Memory B cell (primary cell): ENCODE data around the gene PPP1R9A.

Experiments
- ATAC-seq: fragments of 150-1000 bp; cut with Tn5 transposase; 2 replicates; pipeline ENCODE4 v1.10.0; 2021; ENCODE audit warnings: low read depth, mild to moderate bottlenecking, moderate library complexity
- DNase-seq, 2 donors: peaks; one replicate each; pipeline ENCODE4 v3.0.0; 2022; ENCODE audit warnings: low spot score in 2 of 2
- H3K27ac Mint-ChIP-seq: one replicate; pipeline ENCODE4 v1.8.0; 2022; ENCODE audit warnings: mild to moderate bottlenecking, moderate library complexity, mixed read lengths
- H3K27me3 Mint-ChIP-seq: one replicate; pipeline ENCODE4 v1.8.0; 2022; ENCODE audit warnings: mixed read lengths
- H3K36me3 Mint-ChIP-seq: one replicate; pipeline ENCODE4 v1.8.0; 2022; ENCODE audit warnings: mild to moderate bottlenecking, mixed read lengths
- H3K4me1 Mint-ChIP-seq: one replicate; pipeline ENCODE4 v1.8.0; 2022; ENCODE audit warnings: mixed read lengths
- H3K4me3 Mint-ChIP-seq: one replicate; pipeline ENCODE4 v1.8.0; 2022; ENCODE audit warnings: mild to moderate bottlenecking, moderate library complexity, mixed read lengths
- H3K9me3 Mint-ChIP-seq: one replicate; pipeline ENCODE4 v1.8.0; 2022; ENCODE audit warnings: mixed read lengths

PPP1R9A gene

GRCh38 chr7:95052566-95053094 lies 145.2 kb downstream of the PPP1R9A start:
- Mint-ChIP-seq H3K4me3 (no peak overlapping the region), H3K4me1 (no peaks in the 10 kb centered on the region), H3K27ac (no peak overlapping the region), H3K9me3 (no peaks in the 10 kb centered on the region), H3K27me3 (peaks cover 1% of the 10 kb centered on the region), H3K36me3 (no peaks in the 10 kb centered on the region)
- ATAC-seq (no peak), DNase-seq (no peak)

DNA sequence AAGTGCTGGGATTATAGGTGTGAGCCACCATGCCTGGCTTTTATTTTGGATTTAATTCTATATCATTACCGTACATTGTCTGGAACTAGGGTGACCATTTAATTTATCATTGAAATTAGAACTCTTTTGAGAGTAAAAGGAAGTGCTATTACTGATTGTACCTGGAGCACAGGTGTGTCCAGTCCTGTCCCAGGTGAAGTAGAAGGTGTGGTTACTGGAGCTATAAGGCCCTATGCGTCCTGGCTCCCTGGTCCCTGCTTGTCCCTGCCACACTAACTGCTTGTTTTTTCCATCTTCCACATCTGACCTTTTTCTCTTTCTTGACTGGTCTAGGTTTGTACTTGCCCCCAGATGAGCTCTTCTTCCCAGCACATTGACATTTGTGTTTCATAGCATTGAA lies 147.0 kb downstream of the PPP1R9A start:
- Mint-ChIP-seq H3K9me3 (no peaks in the 10 kb centered on the region), H3K4me1 (no peaks in the 10 kb centered on the region), H3K27ac (no peak overlapping the region), H3K4me3 (no peak overlapping the region), H3K36me3 (no peaks in the 10 kb centered on the region), H3K27me3 (peaks cover 4% of the 10 kb centered on the region)
- ATAC-seq (no peak), DNase-seq (no peak)

DNA sequence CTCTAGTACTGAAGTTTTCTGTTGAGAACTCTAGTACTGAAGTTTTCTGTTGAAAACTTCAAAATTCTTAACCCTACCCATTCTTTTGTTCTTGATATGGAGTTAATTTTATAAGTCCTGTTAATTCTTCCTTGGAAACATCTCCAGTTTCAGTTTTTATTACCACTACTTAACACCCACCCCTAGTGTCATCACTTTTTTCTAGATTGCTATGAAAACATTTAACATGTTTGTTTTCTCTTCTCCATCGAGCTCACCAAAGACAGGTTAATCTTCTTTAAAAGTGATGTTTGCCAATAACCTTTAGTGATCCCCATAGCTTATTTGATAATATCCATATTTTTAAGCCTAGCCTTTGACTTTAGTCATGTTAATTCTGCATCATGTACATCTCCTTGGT lies 147.9 kb downstream of the PPP1R9A start:
- peaks cover 4% of the 10 kb centered on the region for H3K27me3 Mint-ChIP-seq
- no peaks in the 10 kb centered on the region for H3K36me3 Mint-ChIP-seq
- H3K4me1 Mint-ChIP-seq: no peaks in the 10 kb centered on the region
- no peak overlapping the region for H3K27ac Mint-ChIP-seq
- no peak for DNase-seq
- no peak for ATAC-seq
- no peaks in the 10 kb centered on the region for H3K9me3 Mint-ChIP-seq
- H3K4me3 Mint-ChIP-seq: no peak overlapping the region

DNA sequence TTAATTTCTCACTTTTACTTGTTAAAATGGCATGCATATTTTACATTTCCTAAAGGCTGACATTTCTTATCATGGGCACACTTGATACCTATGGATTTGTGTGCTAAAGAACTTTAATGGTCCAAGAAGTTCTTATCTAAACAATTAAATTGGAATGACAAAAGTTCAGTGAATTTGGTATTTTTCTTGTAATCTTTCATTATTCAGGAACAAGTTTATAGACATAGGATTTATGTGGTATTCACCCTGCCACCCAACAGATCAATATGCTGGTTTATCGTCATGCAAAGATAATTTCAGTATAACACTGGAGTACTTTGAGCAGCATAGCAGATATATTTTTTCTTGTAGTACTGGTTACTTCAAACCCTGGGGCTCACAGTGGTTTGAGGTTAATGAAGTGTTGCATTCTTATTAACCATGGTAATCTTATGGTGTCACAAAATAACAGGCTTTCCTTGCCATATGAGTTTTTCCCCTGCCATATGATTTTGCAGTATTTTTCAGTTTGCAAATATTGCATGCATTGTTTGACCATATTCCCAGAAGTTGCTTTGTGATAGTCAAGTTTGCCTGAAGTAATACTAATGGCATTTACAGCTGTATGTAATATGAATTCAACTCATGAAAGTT lies 148.8 kb downstream of the PPP1R9A start:
- Mint-ChIP-seq H3K4me1 (no peaks in the 10 kb centered on the region), H3K9me3 (no peaks in the 10 kb centered on the region), H3K27ac (no peak overlapping the region), H3K4me3 (no peak overlapping the region), H3K27me3 (peaks cover 4% of the 10 kb centered on the region), H3K36me3 (no peaks in the 10 kb centered on the region)
- no peak for ATAC-seq
- DNase-seq: no peak

DNA sequence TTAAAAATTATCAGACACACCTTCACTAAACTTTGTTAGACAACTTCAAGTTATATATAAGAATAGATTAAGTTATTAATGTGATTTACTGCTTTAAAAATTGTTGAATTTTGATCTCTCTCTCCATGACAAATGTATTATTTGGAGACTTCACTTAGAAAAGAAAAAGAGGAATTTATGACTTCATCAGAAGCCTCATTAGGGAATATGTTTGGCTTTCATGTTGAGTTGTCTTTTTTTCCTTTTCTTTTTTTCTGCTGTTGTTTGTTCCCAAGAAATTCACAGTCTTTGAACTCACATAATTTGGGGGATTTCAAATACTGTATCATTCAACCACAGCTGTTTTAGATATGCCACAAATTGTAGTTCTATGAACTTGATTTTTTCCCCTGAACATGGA lies 149.5 kb downstream of the PPP1R9A start:
- H3K36me3 Mint-ChIP-seq: no peaks in the 10 kb centered on the region
- no peak for DNase-seq

DNA sequence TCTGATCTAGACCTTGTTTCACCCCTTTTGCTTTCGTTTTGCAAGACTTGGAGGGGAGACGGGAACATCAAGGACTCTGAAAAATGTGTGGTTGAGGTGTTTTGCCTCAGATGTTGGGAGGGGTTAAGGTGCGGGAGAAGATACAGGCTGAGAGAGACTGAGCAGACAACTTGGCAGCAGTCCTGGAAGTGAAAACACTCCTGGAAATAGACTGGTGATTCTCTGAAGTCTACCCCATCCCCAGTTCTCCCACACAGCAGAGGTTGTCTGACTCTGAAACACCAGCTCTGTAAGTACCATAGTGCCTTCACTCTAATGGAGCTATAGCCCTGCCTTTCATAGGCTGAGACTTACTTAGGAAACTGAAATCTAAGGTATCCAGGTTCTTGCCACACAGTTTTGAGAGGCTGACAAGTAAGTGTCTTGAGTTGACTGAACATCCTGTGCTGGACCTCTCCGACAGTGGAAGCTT lies 152.5 kb downstream of the PPP1R9A start:
- Mint-ChIP-seq H3K4me1 (no peaks in the 10 kb centered on the region), H3K36me3 (no peaks in the 10 kb centered on the region), H3K4me3 (no peak overlapping the region), H3K9me3 (no peaks in the 10 kb centered on the region), H3K27ac (no peak overlapping the region), H3K27me3 (peaks cover 5% of the 10 kb centered on the region)
- ATAC-seq: no peak
- DNase-seq: no peak

More for the DNA sequence above, 149.5 kb downstream of the PPP1R9A start:
- H3K4me1 Mint-ChIP-seq: no peaks in the 10 kb centered on the region
- H3K4me3 Mint-ChIP-seq: no peak overlapping the region
- no peak overlapping the region for H3K27ac Mint-ChIP-seq
- H3K9me3 Mint-ChIP-seq: no peaks in the 10 kb centered on the region
- H3K27me3 Mint-ChIP-seq: peaks cover 4% of the 10 kb centered on the region
- ATAC-seq: no peak

DNA sequence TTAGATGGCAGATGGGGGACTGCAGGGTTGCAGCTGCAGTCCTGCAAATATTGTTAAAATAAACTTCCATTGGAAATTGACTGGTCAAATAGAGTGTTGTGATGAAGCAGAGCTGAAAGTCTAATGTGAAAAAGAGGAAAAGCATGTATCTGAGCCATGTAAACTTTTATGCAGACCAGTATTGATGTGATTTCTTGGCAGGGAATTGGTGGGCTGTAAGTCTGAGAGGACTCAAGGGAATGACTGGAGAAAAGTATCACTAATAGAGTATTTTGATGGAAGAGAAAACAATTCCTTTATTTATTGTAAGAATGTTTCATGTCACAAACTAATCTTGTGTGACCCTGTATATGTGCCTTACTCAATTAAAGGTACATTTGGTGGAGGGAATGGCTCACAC lies 155.5 kb downstream of the PPP1R9A start:
- H3K27ac Mint-ChIP-seq: no peak overlapping the region
- DNase-seq (no peak), ATAC-seq (no peak)
- no peak overlapping the region for H3K4me3 Mint-ChIP-seq
- no peaks in the 10 kb centered on the region for H3K36me3 Mint-ChIP-seq
- H3K27me3 Mint-ChIP-seq: peaks cover 4% of the 10 kb centered on the region
- H3K9me3 Mint-ChIP-seq: no peaks in the 10 kb centered on the region
- H3K4me1 Mint-ChIP-seq: no peaks in the 10 kb centered on the region

GRCh38 chr7:95066737-95067530 lies 159.5 kb downstream of the PPP1R9A start:
- Mint-ChIP-seq H3K9me3 (no peaks in the 10 kb centered on the region), H3K4me1 (peaks cover 2% of the 10 kb centered on the region), H3K27me3 (peaks cover 2% of the 10 kb centered on the region), H3K36me3 (no peaks in the 10 kb centered on the region), H3K4me3 (no peak overlapping the region), H3K27ac (no peak overlapping the region)
- DNase-seq (no peak), ATAC-seq (no peak)

- H3K27ac Mint-ChIP-seq: no peak overlapping the region
- H3K4me1 Mint-ChIP-seq: no peaks in the 10 kb centered on the region
- ATAC-seq (no peak), DNase-seq (no peak)
- no peaks in the 10 kb centered on the region for H3K9me3 Mint-ChIP-seq
- H3K27me3 Mint-ChIP-seq: peaks cover 1% of the 10 kb centered on the region
- H3K4me3 Mint-ChIP-seq: no peak overlapping the region
- H3K36me3 Mint-ChIP-seq: no peaks in the 10 kb centered on the region
Observed at GRCh38 chr7:95088536-95089215, 181.3 kb downstream of the PPP1R9A start.

DNA sequence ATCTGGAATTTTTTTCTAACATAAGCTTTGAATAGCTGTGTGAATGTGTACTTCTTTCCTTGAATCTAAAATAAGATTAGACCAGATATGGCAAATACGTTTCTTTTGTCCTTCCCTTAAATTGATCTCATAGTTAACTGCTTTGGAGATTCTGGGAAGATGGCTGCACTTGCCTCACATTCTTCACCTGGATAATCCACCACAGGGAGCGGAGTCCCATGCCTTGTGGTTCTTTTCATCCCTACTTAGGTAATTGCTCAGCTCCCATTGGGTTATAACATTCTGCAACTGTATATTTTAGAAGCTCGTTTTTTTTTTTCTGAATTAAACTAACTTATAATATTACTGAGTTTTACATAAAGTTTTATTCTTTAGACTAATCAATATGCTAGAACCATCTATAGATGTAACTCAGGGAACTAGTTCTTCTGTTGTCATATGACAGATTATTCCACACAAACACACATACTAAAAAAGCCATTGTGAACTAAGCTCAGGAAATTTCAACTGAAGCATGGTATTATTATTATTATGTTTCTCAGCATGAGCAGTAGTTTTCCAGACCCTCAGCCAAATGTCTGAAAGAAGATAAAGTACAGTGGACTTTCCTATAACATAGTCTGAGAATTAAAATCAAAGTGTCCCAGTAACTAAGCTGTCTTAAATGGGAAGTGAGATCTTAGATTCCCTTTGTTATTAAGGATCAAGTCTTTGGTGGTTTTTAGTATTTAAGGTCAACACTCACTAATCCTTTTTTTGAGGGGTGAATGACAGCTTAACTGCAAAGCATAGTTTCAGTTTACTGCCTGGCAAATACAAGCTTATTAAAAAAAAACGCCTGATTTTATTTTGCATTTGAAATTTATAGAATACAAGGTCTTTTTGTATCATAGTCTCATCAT lies 182.3 kb downstream of the PPP1R9A start:
- Mint-ChIP-seq H3K4me3 (no peak overlapping the region), H3K27ac (no peak overlapping the region), H3K9me3 (no peaks in the 10 kb centered on the region), H3K27me3 (peaks cover 1% of the 10 kb centered on the region), H3K4me1 (no peaks in the 10 kb centered on the region), H3K36me3 (no peaks in the 10 kb centered on the region)
- ATAC-seq: no peak
- no peak for DNase-seq

DNA sequence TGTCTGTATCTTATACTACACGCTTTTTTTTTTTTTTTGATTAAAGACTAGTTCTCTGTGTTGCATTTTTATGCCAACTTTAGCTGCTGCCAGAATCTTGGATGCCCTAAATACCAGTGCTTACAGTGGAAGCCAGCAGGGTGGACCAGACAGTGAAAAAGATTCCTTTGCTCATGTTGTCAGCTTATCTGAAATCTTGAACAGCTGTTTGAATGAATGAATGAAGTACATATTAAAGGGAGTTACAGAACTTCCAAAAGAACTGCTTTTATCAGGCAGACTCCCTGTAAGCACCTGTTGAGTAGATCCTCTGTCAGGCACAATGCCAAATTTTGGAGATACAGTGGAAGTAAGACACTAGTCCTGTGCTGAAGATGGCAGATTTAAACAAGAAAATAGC lies 184.9 kb downstream of the PPP1R9A start:
- no peaks in the 10 kb centered on the region for H3K36me3 Mint-ChIP-seq
- no peak overlapping the region for H3K27ac Mint-ChIP-seq
- H3K9me3 Mint-ChIP-seq: no peaks in the 10 kb centered on the region
- no peak overlapping the region for H3K4me3 Mint-ChIP-seq
- DNase-seq (no peak), ATAC-seq (no peak)
- no peaks in the 10 kb centered on the region for H3K4me1 Mint-ChIP-seq
- H3K27me3 Mint-ChIP-seq: peaks cover 3% of the 10 kb centered on the region

DNA sequence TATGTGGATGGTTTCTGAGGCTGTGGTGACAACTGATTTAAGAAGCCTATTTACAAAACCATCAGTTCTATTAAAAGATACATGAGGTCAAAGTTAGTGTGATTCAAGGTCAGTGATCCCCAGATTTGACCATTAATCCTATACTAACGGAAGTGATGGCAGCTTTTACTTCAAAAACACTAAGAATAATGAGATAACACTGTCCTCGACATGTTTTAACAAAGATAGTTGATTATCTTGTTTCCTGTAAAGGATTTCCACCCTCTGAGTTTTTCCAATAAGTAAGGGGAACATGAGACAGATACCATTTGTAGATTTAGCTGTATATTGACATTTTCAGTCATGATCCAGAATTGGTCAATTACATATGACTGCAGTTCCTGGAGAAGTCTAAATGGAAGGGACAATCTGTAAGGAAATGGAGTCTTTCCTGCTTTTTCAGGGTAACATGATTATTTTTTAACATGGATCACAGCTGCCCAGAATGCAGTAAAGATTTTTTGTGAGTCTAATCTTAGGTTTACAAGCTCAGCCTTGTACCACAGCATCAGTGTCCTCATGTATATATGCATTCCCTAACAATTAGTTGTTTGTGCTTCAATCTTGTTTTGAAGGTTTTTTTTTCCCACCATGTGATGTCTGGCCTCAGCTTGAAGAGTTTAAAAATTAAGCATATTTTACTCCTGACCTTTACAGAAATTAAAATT lies 188.0 kb downstream of the PPP1R9A start:
- H3K9me3 Mint-ChIP-seq: peaks cover 1% of the 10 kb centered on the region
- no peak for ATAC-seq
- H3K4me3 Mint-ChIP-seq: no peak overlapping the region
- H3K27ac Mint-ChIP-seq: no peak overlapping the region
- no peaks in the 10 kb centered on the region for H3K4me1 Mint-ChIP-seq
- no peaks in the 10 kb centered on the region for H3K36me3 Mint-ChIP-seq
- DNase-seq: no peak
- peaks cover 3% of the 10 kb centered on the region for H3K27me3 Mint-ChIP-seq

GRCh38 chr7:95095966-95096540 lies 188.7 kb downstream of the PPP1R9A start:
- Mint-ChIP-seq H3K9me3 (peaks cover 2% of the 10 kb centered on the region), H3K27ac (no peak overlapping the region), H3K4me1 (no peaks in the 10 kb centered on the region), H3K4me3 (no peak overlapping the region), H3K27me3 (peaks cover 3% of the 10 kb centered on the region), H3K36me3 (no peaks in the 10 kb centered on the region)
- ATAC-seq (no peak), DNase-seq (no peak)
